A549 (cell line): ENCODE measurements around the gene ZBTB38. TPM values are rescaled to one million over a fixed set of nuclear protein-coding genes. Genes with fewer than 3 reads are reported as not detected.

Experiments used
- ATAC-seq, 2 experiments: fragments of 200-7000 bp in 1 of 2; fragments of >200 bp in 1 of 2; cut with Nextera tagmentation in 1 of 2; cut with Tn5 transposase in 1 of 2; 3 replicates each; pipeline versions ENCODE4 v1.8.0 to v1.9.1; 2018 to 2020; ENCODE audit warnings: mild to moderate bottlenecking in 1 of 2, moderate library complexity in 1 of 2
- CTCF ChIA-PET: fragments of 300-600 bp; sonication (Branson Sonifier 250); formaldehyde crosslinking; extraction: SDS; loops from one replicate; lab custom pipeline; 2021; ENCODE audit warnings: antibody characterized with exemption, inconsistent platforms; lab: Yijun Ruan, JAX
- POLR2A ChIA-PET: fragments of 350-600 bp; formaldehyde crosslinking; extraction: SDS; loops from one replicate; lab custom pipeline; 2021; ENCODE audit warnings: antibody characterized with exemption, inconsistent platforms; lab: Yijun Ruan, JAX
- DNase-seq, 2 experiments: peaks; one replicate each; pipeline versions ENCODE4 v3.0.0 to v3.0.0-alpha.2; 2011 to 2016; ENCODE audit warnings: low read depth in 1 of 2, low spot score in 1 of 2
- FAIRE-seq: peaks from 2 replicates; lab custom pipeline; 2011; peaks lifted over from hg19 to GRCh38; lab: Jason Lieb, UNC
- H3K27ac ChIP-seq, 2 experiments: fragments of >200 bp; sonication (Bioruptor Twin); formaldehyde crosslinking; 3 replicates each; pipeline ENCODE4 v1.5.1; 2016 to 2017
- H3K4me1 ChIP-seq: fragments of >200 bp; sonication (Bioruptor Twin); formaldehyde crosslinking; 3 replicates; pipeline ENCODE4 v1.6.1; 2016
- H3K4me2 ChIP-seq: fragments of >200 bp; sonication (Bioruptor Twin); formaldehyde crosslinking; 3 replicates; pipeline ENCODE4 v1.6.1; 2016
- H3K4me3 ChIP-seq: fragments of >200 bp; sonication (Bioruptor Twin); formaldehyde crosslinking; 3 replicates; pipeline ENCODE4 v1.5.1; 2016
- H3K9me3 ChIP-seq: fragments of >200 bp; sonication (Bioruptor Twin); formaldehyde crosslinking; 3 replicates; pipeline ENCODE4 v1.6.1; 2016
- EHF ChIP-seq: fragments of 250-450 bp; sonication (Bioruptor Pico); IDR thresholded peaks from 2 replicates; pipeline ENCODE4 v1.5.0; 2020; ENCODE audit warnings: mild to moderate bottlenecking
- FOSL2 ChIP-seq, 2 experiments: fragments of 450-650 bp in 1 of 2; fragments of >200 bp in 1 of 2; sonication (Bioruptor Twin) in 1 of 2; formaldehyde crosslinking; IDR thresholded peaks; 2 replicates each; pipeline versions ENCODE4 v1.5.0 to v1.6.1; 2016 to 2020; ENCODE audit warnings: mild to moderate bottlenecking in 1 of 2, moderate library complexity in 1 of 2
- HOXB13 ChIP-seq: fragments of 250-450 bp; sonication (Bioruptor Pico); IDR thresholded peaks from 2 replicates; pipeline ENCODE4 v1.5.0; 2020; ENCODE audit warnings: low read depth, mild to moderate bottlenecking, moderate library complexity
- JUN ChIP-seq, 2 experiments: fragments of >200 bp; sonication (Bioruptor Twin); formaldehyde crosslinking; IDR thresholded peaks; 2 replicates in 1 of 2; 3 replicates in 1 of 2; pipeline ENCODE4 v1.6.1; 2016 to 2017
- JUNB ChIP-seq: fragments of >200 bp; sonication (Bioruptor Twin); formaldehyde crosslinking; IDR thresholded peaks from 2 replicates; pipeline ENCODE4 v1.6.1; 2016
- MYC ChIP-seq: IDR thresholded peaks from 2 replicates; pipeline ENCODE4 v1.6.1; 2012; ENCODE audit warnings: mild to moderate bottlenecking, inconsistent platforms, low read length, improper control_type of control experiment, borderline replicate concordance
- POLR2AphosphoS2 ChIP-seq: conservative IDR thresholded peaks from 2 replicates; pipeline ENCODE4 v1.6.1; 2012; ENCODE audit warnings: low read length, improper control_type of control experiment, inconsistent platforms
- SMC3 ChIP-seq: fragments of >200 bp; sonication (Bioruptor Twin); formaldehyde crosslinking; IDR thresholded peaks from 3 replicates; pipeline ENCODE4 v1.6.1; 2018; ENCODE audit warnings: inconsistent platforms
- TP53 ChIP-seq: fragments of 250-450 bp; sonication (Bioruptor Pico); IDR thresholded peaks from 2 replicates; pipeline ENCODE4 v1.5.0; 2021; ENCODE audit warnings: mild to moderate bottlenecking, moderate library complexity
- ZFP36 ChIP-seq: fragments of 450-650 bp; IDR thresholded peaks from 2 replicates; pipeline ENCODE4 v1.6.1; 2014; ENCODE audit warnings: borderline replicate concordance; ENCODE audit not compliant: partially characterized antibody
- ZNF302 ChIP-seq: fragments of 250-450 bp; sonication (Bioruptor Pico); IDR thresholded peaks from 2 replicates; pipeline ENCODE4 v1.9.0; 2021; ENCODE audit warnings: inconsistent platforms, mild to moderate bottlenecking, moderate library complexity
- WGBS: methylation state at CpG from one replicate; pipeline ENCODE4 v1.1.6; 2017; ENCODE audit errors: missing lambda C conversion rate; 5-methylcytosine and 5-hydroxymethylcytosine counted together
- polyA plus RNA-seq, 4 experiments: library from polyadenylated mRNA; depleted of rRNA in 3 of 4; stranded (reverse); fragments of >200 nt; fragmentation: RNase III in 1 of 4; extraction: RNeasy Plus Mini Kit Qiagen cat#74134 plus additional on column Dnase treatment in 1 of 4; gene quantifications; 2 replicates in 3 of 4; 3 replicates in 1 of 4; pipeline ENCODE4 v1.2.3, GENCODE V29; 2011 to 2017
- TF ChIP-seq, protein P1 (sequence below): IDR thresholded peaks from 2 replicates; pipeline ENCODE4 v1.6.1; 2012
- TF ChIP-seq, protein P2 (sequence below): fragments of 450-650 bp; IDR thresholded peaks from 2 replicates; pipeline ENCODE4 v1.6.1; 2014; ENCODE audit warnings: antibody characterized with exemption
- TF ChIP-seq, protein P3 (sequence below): fragments of 250-450 bp; sonication (Bioruptor Pico); IDR thresholded peaks from 2 replicates; pipeline ENCODE4 v1.5.0; 2021; ENCODE audit warnings: mild to moderate bottlenecking, moderate library complexity, borderline replicate concordance

The ZBTB38 gene
- polyA plus RNA-seq, 2 of the 4 experiments (the other 2 are of a cell fraction): 72.0 to 110 TPM

DNA sequence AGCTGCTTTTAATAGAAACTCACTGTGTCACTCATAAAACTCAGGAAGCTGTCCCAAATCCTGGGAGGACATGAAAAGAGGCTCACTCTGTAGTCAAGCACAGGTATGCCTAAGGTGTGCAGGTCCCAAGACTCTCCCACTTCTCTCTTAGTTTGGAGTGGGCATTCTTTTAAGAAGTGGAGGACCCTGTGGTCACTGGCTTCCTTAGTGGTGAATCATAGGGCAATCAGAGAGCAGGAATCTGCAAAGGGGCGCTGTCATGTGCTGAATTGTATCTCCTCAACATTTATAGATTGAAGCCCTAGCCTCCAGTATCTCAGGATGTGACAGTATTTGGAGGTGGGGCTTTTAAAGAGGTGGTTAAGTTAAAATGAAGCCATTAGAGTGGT lies 47.2 kb upstream of the ZBTB38 start:
- H3K4me3 ChIP-seq: no peak overlapping the region
- WGBS: 62% methylated on average over 1 of the region's 1 CpG
- DNase-seq: no peak
- no peak for FAIRE-seq
- H3K4me1 ChIP-seq: peaks cover 37% of the 10 kb centered on the region
- ChIA-PET POLR2A (no interaction called here), CTCF (interaction anchor here (1.3 to 18.2 kb wide), 3 partner anchors 12 to 139 kb away, joined by 5 to 217 read pairs (median 18); no protein-coding TSS in a partner anchor)
- H3K9me3 ChIP-seq: peaks cover 32% of the 10 kb centered on the region
- H3K27ac ChIP-seq: peak overlapping the region; percentile 37 to 81
- ATAC-seq: peak in 1 of 2 experiments; percentile 42; a peak in 3 of 6 replicates
- H3K4me2 ChIP-seq: no peak overlapping the region
- no peak for TF ChIP-seq HOXB13 (CRISPR knock-in tag)
- TF ChIP-seq, protein P1, sequence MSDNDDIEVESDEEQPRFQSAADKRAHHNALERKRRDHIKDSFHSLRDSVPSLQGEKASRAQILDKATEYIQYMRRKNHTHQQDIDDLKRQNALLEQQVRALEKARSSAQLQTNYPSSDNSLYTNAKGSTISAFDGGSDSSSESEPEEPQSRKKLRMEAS: 0 out of 2 replicates have a peak, but pooled peaks have one; percentile 23

DNA sequence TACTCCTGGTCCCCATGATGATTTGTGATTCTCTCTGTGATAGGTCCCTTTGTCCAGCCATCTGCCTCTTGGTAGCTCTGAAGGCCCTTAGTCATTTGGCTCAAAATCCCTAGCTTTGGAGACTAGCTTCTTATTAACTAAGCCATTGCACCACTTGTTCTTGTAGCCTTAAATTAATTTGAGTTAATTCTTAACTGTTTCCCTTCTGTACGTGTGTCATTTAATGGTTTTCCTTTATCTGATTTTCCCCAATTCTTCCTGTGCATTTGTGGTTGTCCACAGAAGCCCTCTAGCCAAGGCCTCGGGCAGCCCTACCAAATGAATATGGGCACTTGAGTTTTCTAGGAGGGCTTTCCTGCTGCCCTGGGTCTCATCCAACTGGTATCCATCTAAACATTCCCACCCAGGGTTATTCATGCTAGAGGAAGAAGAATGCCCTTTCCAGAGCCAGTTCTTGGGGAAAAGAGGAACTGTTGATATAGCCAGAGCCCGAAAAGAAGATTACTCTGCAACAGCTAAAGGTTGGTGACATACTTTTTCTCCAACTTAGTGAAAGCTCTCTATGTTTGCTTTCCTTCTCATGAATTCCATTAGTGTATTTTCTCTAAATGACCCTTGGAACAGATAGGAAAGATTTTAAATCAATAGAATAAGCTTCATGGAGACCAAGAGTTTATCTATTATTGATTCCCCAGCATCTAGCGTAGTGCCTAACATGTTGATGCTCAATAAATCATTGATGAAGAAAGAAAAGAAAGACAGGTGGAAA lies 44.2 kb upstream of the ZBTB38 start:
- POLR2A ChIA-PET: no interaction called here
- no peak for FAIRE-seq

DNA sequence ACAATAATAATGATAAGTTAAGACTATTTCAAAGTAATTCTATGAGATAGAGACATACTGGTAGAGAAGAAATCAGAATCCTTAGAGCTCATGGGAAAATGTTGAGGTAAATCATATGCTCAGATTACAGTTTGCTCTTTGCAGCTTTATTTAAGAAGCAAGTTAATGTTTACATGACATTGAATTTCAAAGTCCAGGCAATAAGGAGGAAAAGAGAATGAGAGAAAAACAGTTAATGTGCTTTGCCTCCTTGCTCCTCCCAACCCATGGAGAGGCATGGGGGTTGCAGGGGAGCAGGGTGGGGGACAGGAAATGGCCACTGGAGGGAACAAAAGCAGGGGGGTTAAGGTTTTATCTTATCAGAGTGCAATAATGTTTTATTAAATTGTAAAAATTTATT lies 42.2 kb upstream of the ZBTB38 start:
- H3K4me2 ChIP-seq: peak overlapping the region; percentile 51
- DNase-seq: peak in 1 of 2 experiments; percentile 76
- H3K4me1 ChIP-seq: peaks cover 65% of the 10 kb centered on the region
- 0 out of 3 replicates have a peak, but pooled peaks cover 4% of the 10 kb centered on the region for H3K9me3 ChIP-seq
- peak; percentile 92 for FAIRE-seq
- POLR2A ChIA-PET: interaction anchor here (0.7 kb wide), 1 partner anchor 14 kb away, joined by 4 read pairs; no protein-coding TSS in a partner anchor
- H3K27ac ChIP-seq: peak overlapping the region; percentile 91 to 94
- TF ChIP-seq JUN (IDR thresholded peaks at IDR 0.05): peak; percentile 28 to 32; a peak in 1 of 5 replicates
- 0 out of 2 replicates have a peak, but pooled peaks have one; percentile 15 for TF ChIP-seq JUNB
- TF ChIP-seq, protein P1: peak; percentile 27; the same call in 1 of the 2 replicates
- TF ChIP-seq ZNF302: no peak
- no peak for TF ChIP-seq ZFP36
- TF ChIP-seq FOSL2 (IDR thresholded peaks at IDR 0.05): no peak
- no peak for TF ChIP-seq FOSL2 (CRISPR knock-in tag; IDR thresholded peaks at IDR 0.05)
- ATAC-seq: peak; percentile 27 to 75; a peak in 3 of 6 replicates
- CTCF ChIA-PET: interaction anchor here (0.8 to 18.2 kb wide), 2 partner anchors 17 to 40 kb away, joined by 3 to 217 read pairs; no protein-coding TSS in a partner anchor
- H3K4me3 ChIP-seq: no peak overlapping the region

More for the DNA sequence above, 44.2 kb upstream of the ZBTB38 start:
- Histone ChIP-seq H3K27ac (peak overlapping the region; percentile 81 to 94), H3K4me1 (peaks cover 56% of the 10 kb centered on the region), H3K9me3 (peaks cover 17% of the 10 kb centered on the region), H3K4me2 (peak overlapping the region; percentile 51), H3K4me3 (peak overlapping the region; percentile 11; the same call in 1 of the 3 replicates)
- no peak for TF ChIP-seq POLR2AphosphoS2
- TF ChIP-seq SMC3: no peak
- TF ChIP-seq, protein P2, sequence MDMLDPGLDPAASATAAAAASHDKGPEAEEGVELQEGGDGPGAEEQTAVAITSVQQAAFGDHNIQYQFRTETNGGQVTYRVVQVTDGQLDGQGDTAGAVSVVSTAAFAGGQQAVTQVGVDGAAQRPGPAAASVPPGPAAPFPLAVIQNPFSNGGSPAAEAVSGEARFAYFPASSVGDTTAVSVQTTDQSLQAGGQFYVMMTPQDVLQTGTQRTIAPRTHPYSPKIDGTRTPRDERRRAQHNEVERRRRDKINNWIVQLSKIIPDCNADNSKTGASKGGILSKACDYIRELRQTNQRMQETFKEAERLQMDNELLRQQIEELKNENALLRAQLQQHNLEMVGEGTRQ: no peak
- TF ChIP-seq ZFP36: no peak
- TF ChIP-seq EHF (CRISPR knock-in tag): no peak
- TF ChIP-seq FOSL2 (IDR thresholded peaks at IDR 0.05): no peak
- no peak for TF ChIP-seq FOSL2 (CRISPR knock-in tag; IDR thresholded peaks at IDR 0.05)
- TF ChIP-seq, protein P3, sequence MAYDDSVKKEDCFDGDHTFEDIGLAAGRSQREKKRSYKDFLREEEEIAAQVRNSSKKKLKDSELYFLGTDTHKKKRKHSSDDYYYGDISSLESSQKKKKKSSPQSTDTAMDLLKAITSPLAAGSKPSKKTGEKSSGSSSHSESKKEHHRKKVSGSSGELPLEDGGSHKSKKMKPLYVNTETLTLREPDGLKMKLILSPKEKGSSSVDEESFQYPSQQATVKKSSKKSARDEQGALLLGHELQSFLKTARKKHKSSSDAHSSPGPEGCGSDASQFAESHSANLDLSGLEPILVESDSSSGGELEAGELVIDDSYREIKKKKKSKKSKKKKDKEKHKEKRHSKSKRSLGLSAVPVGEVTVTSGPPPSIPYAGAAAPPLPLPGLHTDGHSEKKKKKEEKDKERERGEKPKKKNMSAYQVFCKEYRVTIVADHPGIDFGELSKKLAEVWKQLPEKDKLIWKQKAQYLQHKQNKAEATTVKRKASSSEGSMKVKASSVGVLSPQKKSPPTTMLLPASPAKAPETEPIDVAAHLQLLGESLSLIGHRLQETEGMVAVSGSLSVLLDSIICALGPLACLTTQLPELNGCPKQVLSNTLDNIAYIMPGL (CRISPR knock-in tag): no peak
- no peak for TF ChIP-seq MYC
- TF ChIP-seq ZNF302: no peak
- TF ChIP-seq TP53 (CRISPR knock-in tag): no peak
- 54% methylated on average over 4 of the region's 4 CpGs for WGBS
- CTCF ChIA-PET: interaction anchor here (1.3 to 18.2 kb wide), 5 partner anchors 15 to 136 kb away, joined by 3 to 217 read pairs (median 8); no protein-coding TSS in a partner anchor
- peak in 1 of 2 experiments; percentile 27; a peak in 1 of 6 replicates for ATAC-seq
- DNase-seq: no peak
